ENCODE data around the gene ANKS1B. TPM values are rescaled to one million over a fixed set of nuclear protein-coding genes. Genes with fewer than 3 reads are reported as not detected.

The ANKS1B gene
- total and polyA plus RNA-seq, 4 donors = 0.03 to 3.4 (median 0.53) TPM

- TF ChIP-seq REST (IDR thresholded peaks at IDR 0.05) (no peak), FOXA1 (IDR thresholded peaks at IDR 0.05) (no peak), JUND (IDR thresholded peaks at IDR 0.05) (no peak)
These were observed 410.8 kb downstream of the ANKS1B start (continued) for GRCh38 chr12:99573980-99574379.

GRCh38 chr12:99567072-99567471 is 417.7 kb downstream of the ANKS1B start:
- Histone ChIP-seq H3K27me3 (ENCODE audit: control insufficient read depth in 4 of 4, insufficient read depth in 4 of 4, low read length in 3 of 4) (peaks cover 0 to 3% (median 0%) of the 10 kb centered on the region in 4 donors), H3K4me1 (ENCODE audit: control insufficient read depth in 4 of 4, insufficient read depth in 4 of 4, low read length in 3 of 4) (no peaks in the 10 kb centered on the region), H3K36me3 (ENCODE audit: control insufficient read depth in 4 of 4, insufficient read depth in 3 of 4, low read depth in 1 of 4, low read length in 3 of 4) (no peaks in the 10 kb centered on the region), H3K4me3 (ENCODE audit: low read depth in 1 of 3, low read length in 3 of 3) (no peak overlapping the region), H3K9ac (ENCODE audit: low read depth in 1 of 2, low read length in 2 of 2) (no peak overlapping the region), H3K9me3 (ENCODE audit: control insufficient read depth in 4 of 4, low read length in 3 of 4) (peaks cover 0 to 2% (median 0%) of the 10 kb centered on the region in 4 donors), H3K27ac (ENCODE audit: low read depth in 1 of 2, low read length in 2 of 2) (no peak overlapping the region)
- TF ChIP-seq ATF3 (IDR thresholded peaks at IDR 0.05) = no peak
- TF ChIP-seq SP1 (IDR thresholded peaks at IDR 0.05) = no peak
- TF ChIP-seq FOXA1 (IDR thresholded peaks at IDR 0.05) = no peak
- no peak for TF ChIP-seq HNF4G (IDR thresholded peaks at IDR 0.05)
- no peak for TF ChIP-seq ZBTB33 (IDR thresholded peaks at IDR 0.05)
- TF ChIP-seq TAF1 (conservative IDR thresholded peaks at IDR 0.05) = no peak
- no peak for DNase-seq (ENCODE audit: low spot score)
- 68% methylated on average over 2 of the region's 2 CpGs for WGBS

GRCh38 chr12:99558109-99558508 is 426.6 kb downstream of the ANKS1B start:
- no peaks in the 10 kb centered on the region for H3K4me1 ChIP-seq (ENCODE audit: control insufficient read depth in 4 of 4, insufficient read depth in 4 of 4, low read length in 3 of 4)
- peaks cover 0 to 8% (median 0%) of the 10 kb centered on the region in 4 donors for H3K27me3 ChIP-seq (ENCODE audit: control insufficient read depth in 4 of 4, insufficient read depth in 4 of 4, low read length in 3 of 4)
- no peak for TF ChIP-seq FOXA1 (IDR thresholded peaks at IDR 0.05)
- TF ChIP-seq ZBTB33 (IDR thresholded peaks at IDR 0.05) = no peak
- TF ChIP-seq CTCF (IDR thresholded peaks at IDR 0.05; ENCODE audit: low read depth, low read length, missing input control) = no peak
- TF ChIP-seq MAX (IDR thresholded peaks at IDR 0.05) = no peak
- no peak for TF ChIP-seq TAF1 (conservative IDR thresholded peaks at IDR 0.05)
- no peak for TF ChIP-seq REST (IDR thresholded peaks at IDR 0.05)
- TF ChIP-seq ATF3 (IDR thresholded peaks at IDR 0.05) = no peak
- TF ChIP-seq NR2F2 (IDR thresholded peaks at IDR 0.05) = no peak
- TF ChIP-seq HNF4G (IDR thresholded peaks at IDR 0.05) = no peak
- TF ChIP-seq FOXA2 (IDR thresholded peaks at IDR 0.05) = no peak
- TF ChIP-seq EGR1 (IDR thresholded peaks at IDR 0.05; ENCODE audit: low read depth in 2 of 2) = no peak
- H3K36me3 ChIP-seq (ENCODE audit: control insufficient read depth in 4 of 4, insufficient read depth in 3 of 4, low read depth in 1 of 4, low read length in 3 of 4) = no peaks in the 10 kb centered on the region
- peaks cover 0 to 7% (median 0%) of the 10 kb centered on the region in 4 donors for H3K9me3 ChIP-seq (ENCODE audit: control insufficient read depth in 4 of 4, low read length in 3 of 4)
- H3K9ac ChIP-seq (ENCODE audit: low read depth in 1 of 2, low read length in 2 of 2) = no peak overlapping the region
- 91% methylated on average over 7 of the region's 7 CpGs for WGBS
- H3K4me3 ChIP-seq (ENCODE audit: low read depth in 1 of 3, low read length in 3 of 3) = no peak overlapping the region
- no peak for DNase-seq (ENCODE audit: low spot score)
- no peak overlapping the region for H3K27ac ChIP-seq (ENCODE audit: low read depth in 1 of 2, low read length in 2 of 2)
